K562 (cell line): ENCODE measurements around the gene ANKRD10. TPM values are rescaled to one million over a fixed set of nuclear protein-coding genes. Genes with fewer than 3 reads are reported as not detected.

Experiments used
- CBX5 ChIP-seq: IDR thresholded peaks from 2 replicates; pipeline ENCODE4 v1.6.1; 2014; ENCODE audit warnings: low read depth, borderline replicate concordance
- GATAD2A ChIP-seq: fragments of 450-650 bp; IDR thresholded peaks from 2 replicates; pipeline ENCODE4 v1.6.1; 2017
- HEY1 ChIP-seq: fragments of 250-450 bp; sonication (Bioruptor Pico); IDR thresholded peaks from 2 replicates; pipeline ENCODE4 v1.5.0; 2020; ENCODE audit warnings: mild to moderate bottlenecking, moderate library complexity, borderline replicate concordance
- KHSRP ChIP-seq: fragments of 450-650 bp; IDR thresholded peaks from 2 replicates; pipeline ENCODE4 v1.6.1; 2017
- NFRKB ChIP-seq: fragments of 450-650 bp; IDR thresholded peaks from 2 replicates; pipeline ENCODE4 v1.6.1; 2016; ENCODE audit warnings: low read depth
- PTRF ChIP-seq: fragments of 450-650 bp; IDR thresholded peaks from 2 replicates; pipeline ENCODE4 v1.6.1; 2016; ENCODE audit warnings: mild to moderate bottlenecking, missing genetic modification characterization, missing compliant biosample characterization
- U2AF2 ChIP-seq: fragments of 200-400 bp; formaldehyde crosslinking; optimal IDR thresholded peaks from 2 replicates; pipeline ENCODE3; 2017; ENCODE audit warnings: low read depth, mild to moderate bottlenecking, low read length
- ZNF780A ChIP-seq: fragments of 250-450 bp; sonication (Bioruptor Pico); IDR thresholded peaks from 2 replicates; pipeline ENCODE4 v1.5.0; 2021; ENCODE audit warnings: mild to moderate bottlenecking
- polyA plus RNA-seq, 8 experiments: library from polyadenylated mRNA; depleted of rRNA in 4 of 8; stranded (reverse) in 5 of 8; unstranded in 3 of 8; fragments of >200 nt; fragmentation: Nextera tagmentation in 2 of 8; fragmentation: Illumina TruSeq in 1 of 8; extraction: Ambion mirVana in 2 of 8; extraction: Trizol in 1 of 8; gene quantifications; 2 replicates each; pipeline versions ENCODE4 v1.2.1 to v1.2.3, GENCODE V29; 2011 to 2014; ENCODE audit warnings: inconsistent platforms in 1 of 8, missing spikeins in 1 of 8
- total RNA-seq, 7 experiments: library from RNA; depleted of rRNA in 6 of 7; stranded (reverse); fragments of >200 nt in 6 of 7; fragmentation: Illumina TruSeq in 2 of 7; extraction: Trizol in 2 of 7; gene quantifications; 2 replicates each; pipeline versions ENCODE4 v1.2.1 to v1.2.3, GENCODE V29; 2011 to 2021; ENCODE audit warnings: low replicate concordance in 1 of 7
- TF ChIP-seq, protein P1 (sequence below): fragments of 250-450 bp; sonication (Bioruptor Pico); IDR thresholded peaks from 2 replicates; pipeline ENCODE4 v1.5.0; 2021; ENCODE audit warnings: mild to moderate bottlenecking, moderate library complexity
- TF ChIP-seq, protein P2 (sequence below): sonication (generic); IDR thresholded peaks from 2 replicates; pipeline ENCODE4 v1.6.1; 2016
- TF ChIP-seq, protein P3 (sequence below), 2 experiments: fragments of 450-650 bp; IDR thresholded peaks; 2 replicates each; pipeline ENCODE4 v1.6.1; 2018; ENCODE audit warnings: mild to moderate bottlenecking in 2 of 2, low read depth in 1 of 2; ENCODE audit not compliant: partially characterized antibody in 2 of 2
- TF ChIP-seq, protein P4 (sequence below): fragments of 250-450 bp; sonication (Bioruptor Pico); IDR thresholded peaks from 2 replicates; pipeline ENCODE4 v1.5.0; 2022; ENCODE audit warnings: mild to moderate bottlenecking
- TF ChIP-seq, protein P5 (sequence below): fragments of 450-650 bp; IDR thresholded peaks from 2 replicates; pipeline ENCODE4 v1.6.1; 2017; ENCODE audit warnings: antibody characterized with exemption
- TF ChIP-seq, protein P6 (sequence below): fragments of 250-450 bp; sonication (Bioruptor Pico); IDR thresholded peaks from 2 replicates; pipeline ENCODE4 v1.5.0; 2021

Gene ANKRD10
- total and polyA plus RNA-seq, 9 of the 15 experiments (the other 6 are each of a cell fraction or from before 2014, with no cell fraction given) = 21.7 to 183 (median 45.0) TPM

DNA sequence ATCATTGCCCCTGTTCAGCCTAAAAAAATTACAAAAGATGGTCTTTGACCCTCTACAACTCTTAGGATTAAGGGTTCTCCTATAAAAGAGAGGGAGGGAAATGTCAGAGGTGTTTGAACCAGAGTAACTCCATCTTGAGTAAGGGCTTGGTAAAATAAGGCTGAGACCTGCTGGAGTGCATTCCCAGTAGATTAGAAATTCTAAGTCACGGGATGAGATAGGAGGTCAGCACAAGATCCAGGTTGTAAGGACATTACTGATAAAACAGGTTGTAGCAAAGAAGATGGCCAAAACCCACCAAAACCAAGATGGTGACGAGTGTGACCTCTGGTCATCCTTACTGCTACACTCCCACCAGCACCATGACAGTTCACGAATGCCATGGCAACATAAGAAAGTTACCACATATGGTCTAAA lies 48.7 kb upstream of the ANKRD10 start (continued):
- TF ChIP-seq, protein P1, sequence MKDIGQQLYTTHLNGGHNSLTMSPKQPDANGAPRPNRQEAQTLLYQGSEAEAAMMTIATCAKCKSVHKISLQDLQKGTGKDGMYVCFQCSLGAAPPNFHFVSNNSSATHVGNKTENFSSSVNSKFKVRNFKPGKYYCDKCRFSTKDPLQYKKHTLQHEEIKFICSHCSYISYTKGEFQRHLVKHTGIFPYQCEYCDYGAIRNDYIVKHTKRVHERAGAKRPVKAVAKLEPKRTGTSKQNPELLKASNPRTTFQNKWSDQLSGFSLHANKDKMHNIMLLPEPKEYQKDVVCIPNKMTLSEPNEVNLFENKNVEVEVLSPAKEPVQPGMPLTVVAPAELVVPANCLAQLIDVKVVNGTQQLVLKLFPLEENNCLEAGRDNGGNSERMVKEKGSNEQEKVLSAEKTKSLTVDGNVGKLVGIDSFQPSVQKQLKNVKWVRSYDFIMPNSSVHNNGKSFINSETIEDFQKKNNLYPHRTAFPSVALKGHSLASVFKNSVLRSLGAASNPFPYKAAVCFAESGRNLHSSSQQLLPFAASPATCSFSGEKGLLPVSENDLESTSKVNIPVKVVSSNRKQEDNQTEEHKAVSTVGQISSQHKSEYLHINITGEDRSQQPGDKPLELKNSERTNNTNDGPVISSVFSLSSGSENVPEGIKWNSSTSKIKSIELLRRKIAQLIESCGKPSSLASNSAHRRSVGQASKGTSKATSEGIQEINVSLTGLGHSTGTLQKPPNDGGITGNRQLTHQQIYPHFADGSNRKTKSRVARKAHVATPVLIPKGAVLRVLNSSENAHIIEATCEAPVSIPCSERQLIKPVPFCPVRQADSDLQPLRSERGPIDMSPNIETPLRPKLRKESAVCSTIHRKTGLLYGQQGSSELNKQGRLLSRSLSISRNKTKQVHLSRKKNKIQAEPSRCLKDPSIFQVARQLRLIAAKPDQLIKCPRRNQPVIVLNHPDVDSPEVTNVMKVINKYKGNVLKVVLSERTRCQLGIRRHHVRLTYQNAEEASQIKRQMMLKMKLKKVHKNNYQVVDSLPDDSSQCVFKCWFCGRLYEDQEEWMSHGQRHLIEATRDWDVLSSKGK (CRISPR knock-in tag) = no peak
- TF ChIP-seq GATAD2A = no peak
- TF ChIP-seq PTRF (tag) = peak; percentile 98
- TF ChIP-seq, protein P2, sequence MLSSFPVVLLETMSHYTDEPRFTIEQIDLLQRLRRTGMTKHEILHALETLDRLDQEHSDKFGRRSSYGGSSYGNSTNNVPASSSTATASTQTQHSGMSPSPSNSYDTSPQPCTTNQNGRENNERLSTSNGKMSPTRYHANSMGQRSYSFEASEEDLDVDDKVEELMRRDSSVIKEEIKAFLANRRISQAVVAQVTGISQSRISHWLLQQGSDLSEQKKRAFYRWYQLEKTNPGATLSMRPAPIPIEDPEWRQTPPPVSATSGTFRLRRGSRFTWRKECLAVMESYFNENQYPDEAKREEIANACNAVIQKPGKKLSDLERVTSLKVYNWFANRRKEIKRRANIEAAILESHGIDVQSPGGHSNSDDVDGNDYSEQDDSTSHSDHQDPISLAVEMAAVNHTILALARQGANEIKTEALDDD = no peak
- TF ChIP-seq, protein P3, sequence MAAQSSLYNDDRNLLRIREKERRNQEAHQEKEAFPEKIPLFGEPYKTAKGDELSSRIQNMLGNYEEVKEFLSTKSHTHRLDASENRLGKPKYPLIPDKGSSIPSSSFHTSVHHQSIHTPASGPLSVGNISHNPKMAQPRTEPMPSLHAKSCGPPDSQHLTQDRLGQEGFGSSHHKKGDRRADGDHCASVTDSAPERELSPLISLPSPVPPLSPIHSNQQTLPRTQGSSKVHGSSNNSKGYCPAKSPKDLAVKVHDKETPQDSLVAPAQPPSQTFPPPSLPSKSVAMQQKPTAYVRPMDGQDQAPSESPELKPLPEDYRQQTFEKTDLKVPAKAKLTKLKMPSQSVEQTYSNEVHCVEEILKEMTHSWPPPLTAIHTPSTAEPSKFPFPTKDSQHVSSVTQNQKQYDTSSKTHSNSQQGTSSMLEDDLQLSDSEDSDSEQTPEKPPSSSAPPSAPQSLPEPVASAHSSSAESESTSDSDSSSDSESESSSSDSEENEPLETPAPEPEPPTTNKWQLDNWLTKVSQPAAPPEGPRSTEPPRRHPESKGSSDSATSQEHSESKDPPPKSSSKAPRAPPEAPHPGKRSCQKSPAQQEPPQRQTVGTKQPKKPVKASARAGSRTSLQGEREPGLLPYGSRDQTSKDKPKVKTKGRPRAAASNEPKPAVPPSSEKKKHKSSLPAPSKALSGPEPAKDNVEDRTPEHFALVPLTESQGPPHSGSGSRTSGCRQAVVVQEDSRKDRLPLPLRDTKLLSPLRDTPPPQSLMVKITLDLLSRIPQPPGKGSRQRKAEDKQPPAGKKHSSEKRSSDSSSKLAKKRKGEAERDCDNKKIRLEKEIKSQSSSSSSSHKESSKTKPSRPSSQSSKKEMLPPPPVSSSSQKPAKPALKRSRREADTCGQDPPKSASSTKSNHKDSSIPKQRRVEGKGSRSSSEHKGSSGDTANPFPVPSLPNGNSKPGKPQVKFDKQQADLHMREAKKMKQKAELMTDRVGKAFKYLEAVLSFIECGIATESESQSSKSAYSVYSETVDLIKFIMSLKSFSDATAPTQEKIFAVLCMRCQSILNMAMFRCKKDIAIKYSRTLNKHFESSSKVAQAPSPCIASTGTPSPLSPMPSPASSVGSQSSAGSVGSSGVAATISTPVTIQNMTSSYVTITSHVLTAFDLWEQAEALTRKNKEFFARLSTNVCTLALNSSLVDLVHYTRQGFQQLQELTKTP (IDR thresholded peaks at IDR 0.05; ENCODE audit: low read depth in 1 of 2, partially characterized antibody in 2 of 2) = no peak
- TF ChIP-seq ZNF780A (CRISPR knock-in tag) = no peak
- TF ChIP-seq HEY1 = no peak
- TF ChIP-seq KHSRP = no peak
- TF ChIP-seq CBX5 = no peak
- TF ChIP-seq, protein P4, sequence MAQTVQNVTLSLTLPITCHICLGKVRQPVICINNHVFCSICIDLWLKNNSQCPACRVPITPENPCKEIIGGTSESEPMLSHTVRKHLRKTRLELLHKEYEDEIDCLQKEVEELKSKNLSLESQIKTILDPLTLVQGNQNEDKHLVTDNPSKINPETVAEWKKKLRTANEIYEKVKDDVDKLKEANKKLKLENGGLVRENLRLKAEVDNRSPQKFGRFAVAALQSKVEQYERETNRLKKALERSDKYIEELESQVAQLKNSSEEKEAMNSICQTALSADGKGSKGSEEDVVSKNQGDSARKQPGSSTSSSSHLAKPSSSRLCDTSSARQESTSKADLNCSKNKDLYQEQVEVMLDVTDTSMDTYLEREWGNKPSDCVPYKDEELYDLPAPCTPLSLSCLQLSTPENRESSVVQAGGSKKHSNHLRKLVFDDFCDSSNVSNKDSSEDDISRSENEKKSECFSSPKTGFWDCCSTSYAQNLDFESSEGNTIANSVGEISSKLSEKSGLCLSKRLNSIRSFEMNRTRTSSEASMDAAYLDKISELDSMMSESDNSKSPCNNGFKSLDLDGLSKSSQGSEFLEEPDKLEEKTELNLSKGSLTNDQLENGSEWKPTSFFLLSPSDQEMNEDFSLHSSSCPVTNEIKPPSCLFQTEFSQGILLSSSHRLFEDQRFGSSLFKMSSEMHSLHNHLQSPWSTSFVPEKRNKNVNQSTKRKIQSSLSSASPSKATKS = peak; percentile 83; the same call in 1 of the 2 replicates
- TF ChIP-seq, protein P5, sequence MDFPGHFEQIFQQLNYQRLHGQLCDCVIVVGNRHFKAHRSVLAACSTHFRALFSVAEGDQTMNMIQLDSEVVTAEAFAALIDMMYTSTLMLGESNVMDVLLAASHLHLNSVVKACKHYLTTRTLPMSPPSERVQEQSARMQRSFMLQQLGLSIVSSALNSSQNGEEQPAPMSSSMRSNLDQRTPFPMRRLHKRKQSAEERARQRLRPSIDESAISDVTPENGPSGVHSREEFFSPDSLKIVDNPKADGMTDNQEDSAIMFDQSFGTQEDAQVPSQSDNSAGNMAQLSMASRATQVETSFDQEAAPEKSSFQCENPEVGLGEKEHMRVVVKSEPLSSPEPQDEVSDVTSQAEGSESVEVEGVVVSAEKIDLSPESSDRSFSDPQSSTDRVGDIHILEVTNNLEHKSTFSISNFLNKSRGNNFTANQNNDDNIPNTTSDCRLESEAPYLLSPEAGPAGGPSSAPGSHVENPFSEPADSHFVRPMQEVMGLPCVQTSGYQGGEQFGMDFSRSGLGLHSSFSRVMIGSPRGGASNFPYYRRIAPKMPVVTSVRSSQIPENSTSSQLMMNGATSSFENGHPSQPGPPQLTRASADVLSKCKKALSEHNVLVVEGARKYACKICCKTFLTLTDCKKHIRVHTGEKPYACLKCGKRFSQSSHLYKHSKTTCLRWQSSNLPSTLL = no peak
- TF ChIP-seq U2AF2 = no peak
- no peak for TF ChIP-seq NFRKB
- TF ChIP-seq, protein P6, sequence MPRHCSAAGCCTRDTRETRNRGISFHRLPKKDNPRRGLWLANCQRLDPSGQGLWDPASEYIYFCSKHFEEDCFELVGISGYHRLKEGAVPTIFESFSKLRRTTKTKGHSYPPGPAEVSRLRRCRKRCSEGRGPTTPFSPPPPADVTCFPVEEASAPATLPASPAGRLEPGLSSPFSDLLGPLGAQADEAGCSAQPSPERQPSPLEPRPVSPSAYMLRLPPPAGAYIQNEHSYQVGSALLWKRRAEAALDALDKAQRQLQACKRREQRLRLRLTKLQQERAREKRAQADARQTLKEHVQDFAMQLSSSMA = no peak
